ENCODE results near the gene KLK8.

KLK8 gene

GRCh38 chr19:51023946-51024345 lies 22.5 kb upstream of the KLK8 start:
- TF ChIP-seq, protein P1, sequence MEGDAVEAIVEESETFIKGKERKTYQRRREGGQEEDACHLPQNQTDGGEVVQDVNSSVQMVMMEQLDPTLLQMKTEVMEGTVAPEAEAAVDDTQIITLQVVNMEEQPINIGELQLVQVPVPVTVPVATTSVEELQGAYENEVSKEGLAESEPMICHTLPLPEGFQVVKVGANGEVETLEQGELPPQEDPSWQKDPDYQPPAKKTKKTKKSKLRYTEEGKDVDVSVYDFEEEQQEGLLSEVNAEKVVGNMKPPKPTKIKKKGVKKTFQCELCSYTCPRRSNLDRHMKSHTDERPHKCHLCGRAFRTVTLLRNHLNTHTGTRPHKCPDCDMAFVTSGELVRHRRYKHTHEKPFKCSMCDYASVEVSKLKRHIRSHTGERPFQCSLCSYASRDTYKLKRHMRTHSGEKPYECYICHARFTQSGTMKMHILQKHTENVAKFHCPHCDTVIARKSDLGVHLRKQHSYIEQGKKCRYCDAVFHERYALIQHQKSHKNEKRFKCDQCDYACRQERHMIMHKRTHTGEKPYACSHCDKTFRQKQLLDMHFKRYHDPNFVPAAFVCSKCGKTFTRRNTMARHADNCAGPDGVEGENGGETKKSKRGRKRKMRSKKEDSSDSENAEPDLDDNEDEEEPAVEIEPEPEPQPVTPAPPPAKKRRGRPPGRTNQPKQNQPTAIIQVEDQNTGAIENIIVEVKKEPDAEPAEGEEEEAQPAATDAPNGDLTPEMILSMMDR (IDR thresholded peaks at IDR 0.05; ENCODE audit: low read depth, low read length), result no peak
- DNase-seq, result no peak
- Histone ChIP-seq H3K36me3 (no peaks in the 10 kb centered on the region), H3K4me3 (ENCODE audit: low read depth, low read length) (no peak overlapping the region), H3K9me3 (ENCODE audit: severe bottlenecking) (no peaks in the 10 kb centered on the region), H3K27me3 (ENCODE audit: insufficient read depth, low read depth, severe bottlenecking) (peaks cover 83% of the 10 kb centered on the region), H3K27ac (no peak overlapping the region)

DNA sequence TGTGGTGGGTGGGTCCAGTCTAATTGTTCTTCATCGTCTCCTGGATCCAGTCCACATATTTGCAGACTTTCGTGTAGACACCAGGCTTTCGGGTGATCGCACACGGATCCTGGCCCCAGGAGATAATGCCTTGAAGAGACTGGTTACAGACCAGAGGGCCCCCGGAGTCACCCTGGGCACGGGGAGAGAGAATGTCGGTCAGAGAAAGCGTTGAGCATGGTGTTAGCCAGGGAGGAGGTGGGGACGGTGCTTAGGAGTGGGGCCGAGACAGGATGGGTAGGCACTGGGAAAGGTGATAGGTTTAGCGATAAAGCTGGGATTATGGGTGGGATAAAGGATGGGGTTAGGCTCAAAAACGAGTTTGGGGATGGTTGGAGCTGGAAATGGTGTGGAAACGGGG lies 21.1 kb upstream of the KLK8 start:
- TF ChIP-seq, protein P1 (IDR thresholded peaks at IDR 0.05; ENCODE audit: low read depth, low read length), result no peak
- H3K36me3 ChIP-seq, result no peaks in the 10 kb centered on the region
- no peak for DNase-seq
- no peak overlapping the region for H3K4me3 ChIP-seq (ENCODE audit: low read depth, low read length)
- H3K27ac ChIP-seq, result no peak overlapping the region
- no peaks in the 10 kb centered on the region for H3K9me3 ChIP-seq (ENCODE audit: severe bottlenecking)
- H3K27me3 ChIP-seq (ENCODE audit: insufficient read depth, low read depth, severe bottlenecking), result peaks cover 83% of the 10 kb centered on the region

DNA sequence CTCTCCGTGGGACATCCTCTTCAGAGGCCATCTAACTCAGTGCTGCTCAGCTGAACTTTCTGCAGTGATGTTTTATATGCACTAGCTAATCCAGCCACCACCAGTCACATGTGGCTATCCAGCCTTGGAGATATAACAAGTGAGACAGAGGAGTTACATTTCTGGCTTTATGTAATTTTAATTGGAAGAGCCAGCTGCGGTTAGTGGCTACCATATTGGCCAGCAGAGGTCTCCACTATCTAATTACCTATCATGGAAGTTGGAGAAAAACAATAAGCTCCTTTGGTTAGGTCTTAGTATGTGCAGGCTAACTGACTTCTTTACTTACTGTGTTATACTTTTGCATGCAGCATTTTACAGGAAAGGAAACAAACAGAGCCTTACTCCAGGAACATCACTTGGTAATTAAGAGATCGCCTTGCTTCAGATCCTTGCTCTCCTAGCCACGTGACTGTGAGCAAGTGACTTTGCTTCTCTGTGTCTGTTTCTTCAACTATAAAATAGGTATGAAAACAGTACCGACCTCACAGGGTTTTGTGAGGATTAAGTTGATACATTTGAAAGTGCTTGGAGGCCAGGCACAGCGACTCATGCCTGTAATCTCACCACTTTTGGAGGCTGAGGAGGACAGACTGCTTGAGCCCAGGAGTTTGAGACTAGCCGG lies 19.7 kb upstream of the KLK8 start:
- TF ChIP-seq, protein P1 (IDR thresholded peaks at IDR 0.05; ENCODE audit: low read depth, low read length), result peak; percentile 61
- no peak overlapping the region for H3K27ac ChIP-seq
- H3K27me3 ChIP-seq (ENCODE audit: insufficient read depth, low read depth, severe bottlenecking), result peaks cover 82% of the 10 kb centered on the region
- DNase-seq, result no peak
- no peak overlapping the region for H3K4me3 ChIP-seq (ENCODE audit: low read depth, low read length)
- H3K9me3 ChIP-seq (ENCODE audit: severe bottlenecking), result no peaks in the 10 kb centered on the region
- H3K36me3 ChIP-seq, result no peaks in the 10 kb centered on the region

DNA sequence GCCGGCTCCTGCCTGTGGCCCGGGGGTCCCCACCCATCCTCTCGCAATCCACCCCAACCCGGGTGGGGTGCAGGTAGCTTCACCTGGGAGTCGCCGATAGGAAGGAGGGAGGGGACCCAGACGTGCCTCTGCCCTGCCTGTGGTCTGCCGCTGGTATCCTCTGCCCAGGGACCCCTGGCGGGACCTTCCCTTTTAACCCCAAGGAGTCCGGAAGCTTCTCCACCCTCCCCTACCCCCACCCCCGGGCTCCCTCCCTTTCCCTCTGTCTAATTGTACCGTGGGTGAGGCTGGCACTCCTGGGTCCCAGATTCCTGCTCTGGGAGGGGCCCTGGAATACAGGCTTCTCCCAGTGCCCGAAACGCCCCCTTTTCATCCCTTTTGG lies 18.1 kb upstream of the KLK8 start, which contains the start of gene KLK10:
KLK10 (minus strand) TSS at position 166 of the 382 bp plus-strand sequence. CDS start 579 bp downstream, outside the sequence.
- no peak within 1 kb of the TSS for H3K27ac ChIP-seq
- no peak for DNase-seq
- TF ChIP-seq, protein P1 (IDR thresholded peaks at IDR 0.05; ENCODE audit: low read depth, low read length), result no peak
- no peaks in the 10 kb centered on the region for H3K9me3 ChIP-seq (ENCODE audit: severe bottlenecking)
- H3K4me3 ChIP-seq (ENCODE audit: low read depth, low read length), result no peak within 1 kb of the TSS
- H3K36me3 ChIP-seq, result no peaks in the 10 kb centered on the region
- peaks cover 91% of the 10 kb centered on the region for H3K27me3 ChIP-seq (ENCODE audit: insufficient read depth, low read depth, severe bottlenecking)

DNA sequence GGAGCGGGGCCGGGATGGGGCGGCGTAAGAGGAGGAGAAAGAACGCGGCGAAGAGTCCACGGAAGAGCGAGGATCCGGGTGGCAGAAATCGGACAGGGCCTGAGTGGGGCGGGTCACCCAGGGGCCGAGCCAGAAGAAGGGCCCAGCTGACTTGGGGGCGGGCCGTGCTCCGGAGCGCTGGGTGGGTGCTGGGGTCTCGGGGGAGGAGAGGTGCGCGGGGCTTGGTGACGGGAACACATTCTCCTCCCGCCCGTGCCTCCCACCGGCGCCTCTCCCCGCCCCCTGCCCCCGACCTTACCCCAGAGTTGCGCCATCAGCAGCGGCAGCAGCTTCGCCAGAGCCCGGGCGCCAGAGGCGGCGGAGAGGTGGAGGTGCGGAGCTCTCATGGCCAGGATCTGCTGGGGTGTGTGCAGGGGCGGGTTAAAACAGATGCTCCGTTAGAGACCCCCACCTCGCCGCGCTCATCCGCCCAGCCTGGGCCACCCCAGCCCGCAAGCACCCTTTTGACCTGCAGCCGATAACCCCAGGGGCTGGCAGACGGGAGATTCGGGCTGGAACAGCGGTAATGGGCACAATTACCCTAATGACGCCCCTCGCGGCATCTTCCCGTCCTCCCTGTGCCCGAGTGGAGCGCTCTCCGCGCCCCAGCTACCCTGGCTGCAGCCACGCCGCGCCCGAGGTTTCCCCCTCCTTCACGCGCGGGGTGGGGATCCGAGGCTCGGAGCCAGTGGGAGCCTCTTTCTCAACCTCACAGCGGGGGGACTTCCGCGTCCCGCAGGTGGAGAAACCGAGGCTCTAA lies 17.5 kb upstream of the KLK8 start:
- no peaks in the 10 kb centered on the region for H3K36me3 ChIP-seq
- H3K4me3 ChIP-seq (ENCODE audit: low read depth, low read length), result no peak overlapping the region
- DNase-seq, result no peak
- peaks cover 95% of the 10 kb centered on the region for H3K27me3 ChIP-seq (ENCODE audit: insufficient read depth, low read depth, severe bottlenecking)
- H3K9me3 ChIP-seq (ENCODE audit: severe bottlenecking), result no peaks in the 10 kb centered on the region
- TF ChIP-seq, protein P1 (IDR thresholded peaks at IDR 0.05; ENCODE audit: low read depth, low read length), result no peak
- no peak overlapping the region for H3K27ac ChIP-seq
